K562 (cell line): ENCODE data around the gene ABCA7. TPM values are rescaled to one million over a fixed set of nuclear protein-coding genes. Genes with fewer than 3 reads are reported as not detected.

Source experiments
- ATAC-seq: fragments of 200-7000 bp; cut with Tn5 transposase; 3 replicates; pipeline ENCODE4 v1.9.1; 2020; ENCODE audit warnings: moderate library complexity
- BruUV-seq: library from RNA; stranded (reverse); fragments of 400-500 nt; replicated peaks from 2 replicates; lab custom pipeline; 2021; lab: Mats Ljungman, UMichigan
- CTCF ChIA-PET: fragments of 300-600 bp; formaldehyde crosslinking; extraction: SDS; loops from one replicate; lab custom pipeline; 2021; ENCODE audit warnings: low intra/inter-chr PET ratio; lab: Yijun Ruan, JAX
- POLR2A ChIA-PET: fragments of 300-600, 350-650 bp; sonication (Branson Sonifier 250); formaldehyde crosslinking; extraction: SDS; loops from one replicate; lab custom pipeline; 2021; ENCODE audit warnings: antibody characterized with exemption, inconsistent platforms; lab: Yijun Ruan, JAX
- DNase-seq, 4 experiments: peaks; one replicate each; pipeline versions ENCODE4 v3.0.0 to v3.0.0-alpha.2; 2011 to 2018; ENCODE audit warnings: low spot score in 3 of 4, mixed read lengths in 3 of 4; ENCODE audit errors: extremely low read depth in 1 of 4
- FAIRE-seq: peaks from 2 replicates; lab custom pipeline; 2011; peaks lifted over from hg19 to GRCh38; lab: Jason Lieb, UNC
- H2AFZ ChIP-seq: 2 replicates; pipeline ENCODE4 v1.6.0; 2011; ENCODE audit warnings: low read depth, low read length, control low read depth, inconsistent platforms
- H3K27ac ChIP-seq: fragments of 200-600 bp; 3 replicates; pipeline ENCODE4 v1.8.0; 2011; ENCODE audit warnings: low read depth, mild to moderate bottlenecking, control low read depth, inconsistent platforms, low read length, moderate library complexity, mixed read lengths; ENCODE audit errors: extremely low read depth
- H3K27me3 ChIP-seq, 2 experiments: fragments of 300-600 bp in 1 of 2; 2 replicates in 1 of 2; 3 replicates in 1 of 2; pipeline versions ENCODE4 v1.6.0 to v1.8.0; 2011; ENCODE audit warnings: inconsistent platforms in 2 of 2, low read length in 2 of 2, mild to moderate bottlenecking in 1 of 2, mixed read lengths in 1 of 2, moderate library complexity in 1 of 2; ENCODE audit not compliant: control insufficient read depth in 2 of 2, insufficient read depth in 2 of 2
- H3K36me3 ChIP-seq: fragments of 300-600 bp; 3 replicates; pipeline ENCODE4 v1.8.0; 2011; ENCODE audit warnings: mild to moderate bottlenecking, low read length, inconsistent platforms; ENCODE audit not compliant: control insufficient read depth, insufficient read depth
- H3K4me1 ChIP-seq, 2 experiments: fragments of 200-600 bp in 1 of 2; replicated peaks in 1 of 2; 2 replicates in 1 of 2; 3 replicates in 1 of 2; pipeline versions ENCODE4 v1.5.1 to v1.8.0; 2011; ENCODE audit warnings: inconsistent platforms in 2 of 2, low read length in 2 of 2, mild to moderate bottlenecking in 1 of 2, mixed read lengths in 1 of 2, moderate library complexity in 1 of 2; ENCODE audit not compliant: control insufficient read depth in 2 of 2, insufficient read depth in 2 of 2
- H3K4me2 ChIP-seq: 2 replicates; pipeline ENCODE4 v1.6.1; 2011; ENCODE audit warnings: low read length, control low read depth, inconsistent platforms, mixed read lengths; ENCODE audit not compliant: insufficient read depth
- H3K4me3 ChIP-seq: fragments of 200-600 bp; sonication (generic), shearing (Covaris generic); 2 replicates; pipeline ENCODE4 v1.5.1; 2016; ENCODE audit warnings: control low read depth, inconsistent platforms
- H3K79me2 ChIP-seq: fragments of 200-600 bp; 3 replicates; pipeline ENCODE4 v1.8.0; 2011; ENCODE audit warnings: low read length, inconsistent platforms; ENCODE audit not compliant: control insufficient read depth, insufficient read depth
- H3K9ac ChIP-seq, 2 experiments: 2 replicates each; pipeline versions ENCODE4 v1.6.0 to v1.6.1; 2011; ENCODE audit warnings: low read depth in 2 of 2, low read length in 2 of 2, control low read depth in 1 of 2, inconsistent platforms in 1 of 2, mild to moderate bottlenecking in 1 of 2, mixed read lengths in 1 of 2; ENCODE audit not compliant: insufficient read depth in 1 of 2
- H3K9me1 ChIP-seq: one replicate; pipeline ENCODE4 v1.6.0; 2011; ENCODE audit warnings: inconsistent platforms, mild to moderate bottlenecking, low read length, moderate library complexity; ENCODE audit not compliant: control insufficient read depth, insufficient read depth
- H3K9me3 ChIP-seq: replicated peaks from 2 replicates; pipeline ENCODE4 v1.5.1; 2011; ENCODE audit warnings: low read depth, low read length, inconsistent platforms; ENCODE audit not compliant: control insufficient read depth, insufficient read depth
- H4K20me1 ChIP-seq: replicated peaks from 2 replicates; pipeline ENCODE4 v1.6.1; 2011; ENCODE audit warnings: low read length, inconsistent platforms, mixed read lengths; ENCODE audit not compliant: control insufficient read depth, insufficient read depth
- ATF7 ChIP-seq: fragments of 450-650 bp; IDR thresholded peaks from 2 replicates; pipeline ENCODE4 v1.7.1; 2014; ENCODE audit warnings: mild to moderate bottlenecking, moderate library complexity
- ETV6 ChIP-seq, 3 experiments: fragments of 150-350 bp in 1 of 3; sonication (generic) in 1 of 3; formaldehyde crosslinking in 1 of 3; IDR thresholded peaks; 2 replicates each; pipeline versions ENCODE4 v1.6.1 to v1.8.0; 2014 to 2022; ENCODE audit warnings: borderline replicate concordance in 2 of 3, low read depth in 2 of 3, antibody characterized with exemption in 1 of 3, low read length in 1 of 3, mild to moderate bottlenecking in 1 of 3, missing genetic modification reagents in 1 of 3
- FOXK1 ChIP-seq: sonication (generic); formaldehyde crosslinking; IDR thresholded peaks from 2 replicates; pipeline ENCODE4 v1.8.0; 2022; ENCODE audit warnings: missing genetic modification reagents, mild to moderate bottlenecking, borderline replicate concordance
- HDGF ChIP-seq: fragments of 450-650 bp; IDR thresholded peaks from 2 replicates; pipeline ENCODE4 v1.6.1; 2016
- NCOA2 ChIP-seq, 2 experiments: fragments of 450-650 bp; IDR thresholded peaks; 2 replicates each; pipeline ENCODE4 v1.6.1; 2018; ENCODE audit warnings: mild to moderate bottlenecking in 2 of 2, moderate library complexity in 1 of 2; ENCODE audit not compliant: partially characterized antibody in 2 of 2
- NCOA4 ChIP-seq: fragments of 450-650 bp; IDR thresholded peaks from 2 replicates; pipeline ENCODE4 v1.6.1; 2018; ENCODE audit warnings: mild to moderate bottlenecking; ENCODE audit not compliant: partially characterized antibody
- POLR2G ChIP-seq: fragments of 200-400 bp; formaldehyde crosslinking; IDR thresholded peaks from 2 replicates; pipeline ENCODE4 v1.6.1; 2017; ENCODE audit warnings: low read depth, mild to moderate bottlenecking, antibody characterized with exemption, low read length, moderate library complexity
- RBFOX2 ChIP-seq: fragments of 200-400 bp; formaldehyde crosslinking; IDR thresholded peaks from 2 replicates; pipeline ENCODE4 v1.6.1; 2017; ENCODE audit warnings: low read depth, mild to moderate bottlenecking, low read length, moderate library complexity
- SAFB ChIP-seq: fragments of 200-400 bp; formaldehyde crosslinking; IDR thresholded peaks from 2 replicates; pipeline ENCODE4 v1.6.1; 2017; ENCODE audit warnings: low read depth, low read length, borderline replicate concordance
- SMARCB1 ChIP-seq: IDR thresholded peaks from 2 replicates; pipeline ENCODE4 v1.6.1; 2011; ENCODE audit warnings: improper control_type of control experiment, low read depth; ENCODE audit not compliant: insufficient read length
- SP1 ChIP-seq: sonication (generic); formaldehyde crosslinking; IDR thresholded peaks from 2 replicates; pipeline ENCODE4 v1.8.1; 2022; ENCODE audit warnings: mild to moderate bottlenecking, missing genetic modification reagents
- whole genome bisulfite sequencing: fragments of 100-300 bp; shearing (Covaris generic); methylation state at CpG from one replicate; pipeline ENCODE4 v1.1.6; 2016; ENCODE audit warnings: low coverage, mixed read lengths; ENCODE audit not compliant: insufficient coverage; ENCODE audit errors: missing lambda C conversion rate; 5-methylcytosine and 5-hydroxymethylcytosine counted together
- in situ Hi-C: fragments of 300-500 bp; cut with MboI; formaldehyde crosslinking; loops from 4 replicates; pipeline ENCODE4 v1.15.0; 2018; ENCODE audit warnings: inconsistent platforms, mixed read lengths
- intact Hi-C: fragments of 100-400 bp; cut with micrococcal nuclease; formaldehyde crosslinking; loops from 2 replicates; pipeline ENCODE4 v1.14.2; 2022
- polyA plus RNA-seq, 8 experiments: library from polyadenylated mRNA; depleted of rRNA in 4 of 8; stranded (reverse) in 5 of 8; unstranded in 3 of 8; fragments of >200 nt; fragmentation: Nextera tagmentation in 2 of 8; fragmentation: Illumina TruSeq in 1 of 8; extraction: Ambion mirVana in 2 of 8; extraction: Trizol in 1 of 8; gene quantifications; 2 replicates each; pipeline versions ENCODE4 v1.2.1 to v1.2.3, GENCODE V29; 2011 to 2014; ENCODE audit warnings: inconsistent platforms in 1 of 8, missing spikeins in 1 of 8
- total RNA-seq, 7 experiments: library from RNA; depleted of rRNA in 6 of 7; stranded (reverse); fragments of >200 nt in 6 of 7; fragmentation: Illumina TruSeq in 2 of 7; extraction: Trizol in 2 of 7; gene quantifications; 2 replicates each; pipeline versions ENCODE4 v1.2.1 to v1.2.3, GENCODE V29; 2011 to 2021; ENCODE audit warnings: low replicate concordance in 1 of 7
- TF ChIP-seq, protein P1 (sequence below): fragments of 250-450 bp; sonication (Bioruptor Pico); IDR thresholded peaks from 2 replicates; pipeline ENCODE4 v1.9.0; 2021; ENCODE audit warnings: mild to moderate bottlenecking, inconsistent platforms
- TF ChIP-seq, protein P2 (sequence below): sonication (generic); formaldehyde crosslinking; IDR thresholded peaks from 2 replicates; pipeline ENCODE4 v1.8.1; 2023; ENCODE audit warnings: mild to moderate bottlenecking, missing genetic modification reagents
- TF ChIP-seq, protein P3 (sequence below): sonication (generic); formaldehyde crosslinking; IDR thresholded peaks from 2 replicates; pipeline ENCODE4 v1.8.0; 2022; ENCODE audit warnings: missing genetic modification reagents, mild to moderate bottlenecking, moderate library complexity, borderline replicate concordance

ABCA7 gene
- total and polyA plus RNA-seq, 9 of the 15 experiments (the other 6 are each of a cell fraction or from before 2014, with no cell fraction given) = 2.3 to 96.1 (median 31.2) TPM

DNA sequence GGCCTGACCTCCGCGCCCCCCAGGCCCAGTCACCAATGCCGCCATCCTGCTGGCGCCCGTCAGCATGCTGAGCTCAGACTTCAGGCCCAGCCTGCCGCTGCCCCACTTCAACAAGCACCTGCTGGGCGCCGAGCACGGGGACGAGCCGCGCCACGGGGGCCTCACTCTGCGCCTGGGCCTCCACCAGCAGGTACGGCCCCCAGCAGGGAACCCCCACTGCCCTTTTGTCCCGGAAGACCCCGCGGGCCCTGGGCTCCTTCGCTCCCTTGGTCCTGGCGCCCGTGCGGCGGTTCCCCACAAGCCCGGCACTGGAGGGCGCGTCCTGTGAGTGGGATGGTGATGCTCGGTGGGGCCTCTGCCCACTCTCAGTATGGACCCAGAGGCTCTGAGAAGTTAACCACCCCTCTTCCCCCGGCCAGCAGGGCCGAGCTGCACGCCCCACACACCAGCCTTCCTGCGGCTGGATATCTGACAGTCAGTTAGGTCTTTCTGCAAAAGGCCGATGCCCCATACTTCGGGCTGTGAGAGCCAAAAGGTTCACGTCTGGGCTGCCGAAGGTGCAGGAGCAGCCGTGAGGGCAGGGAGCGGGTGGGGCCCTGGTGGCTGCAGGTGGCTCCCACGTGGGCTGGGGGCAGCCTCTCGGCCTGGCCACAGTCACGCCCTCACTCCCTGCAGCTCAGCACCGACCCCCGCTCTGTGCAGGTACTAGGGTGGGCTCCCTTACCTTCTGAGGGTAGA is 47.8 kb upstream of the ABCA7 start:
- intact Hi-C loops (no loop called here), in situ Hi-C loops (no loop called here)
- ATAC-seq (no peak), DNase-seq (no peak), FAIRE-seq (no peak)
- POLR2A ChIA-PET = no interaction called here
- Histone ChIP-seq H3K4me1 (peaks cover 9 to 85% of the 10 kb centered on the region in 2 experiments; a peak in 4 of 5 replicates), H3K9me3 (no peaks in the 10 kb centered on the region), H3K27me3 (no peaks in the 10 kb centered on the region), H2AFZ (no peak overlapping the region), H3K9ac (peak overlapping the region in 1 of 2 experiments; percentile 20; a peak in 1 of 4 replicates), H3K4me3 (no peak overlapping the region), H3K27ac (no peak overlapping the region; the same call in 2 of the 3 replicates), H3K4me2 (no peak overlapping the region), H3K9me1 (peaks cover 6% of the 10 kb centered on the region), H3K79me2 (no peaks in the 10 kb centered on the region), H3K36me3 (peaks cover 76% of the 10 kb centered on the region; the same call in 2 of the 3 replicates), H4K20me1 (no peaks in the 10 kb centered on the region; the same call in 1 of the 2 replicates)
- WGBS = 96% methylated on average over 36 of the region's 42 CpGs
- BruUV-seq = no TSS peak
- CTCF ChIA-PET = no interaction called here
- peak; percentile 68 for TF ChIP-seq RBFOX2
- TF ChIP-seq, protein P1, sequence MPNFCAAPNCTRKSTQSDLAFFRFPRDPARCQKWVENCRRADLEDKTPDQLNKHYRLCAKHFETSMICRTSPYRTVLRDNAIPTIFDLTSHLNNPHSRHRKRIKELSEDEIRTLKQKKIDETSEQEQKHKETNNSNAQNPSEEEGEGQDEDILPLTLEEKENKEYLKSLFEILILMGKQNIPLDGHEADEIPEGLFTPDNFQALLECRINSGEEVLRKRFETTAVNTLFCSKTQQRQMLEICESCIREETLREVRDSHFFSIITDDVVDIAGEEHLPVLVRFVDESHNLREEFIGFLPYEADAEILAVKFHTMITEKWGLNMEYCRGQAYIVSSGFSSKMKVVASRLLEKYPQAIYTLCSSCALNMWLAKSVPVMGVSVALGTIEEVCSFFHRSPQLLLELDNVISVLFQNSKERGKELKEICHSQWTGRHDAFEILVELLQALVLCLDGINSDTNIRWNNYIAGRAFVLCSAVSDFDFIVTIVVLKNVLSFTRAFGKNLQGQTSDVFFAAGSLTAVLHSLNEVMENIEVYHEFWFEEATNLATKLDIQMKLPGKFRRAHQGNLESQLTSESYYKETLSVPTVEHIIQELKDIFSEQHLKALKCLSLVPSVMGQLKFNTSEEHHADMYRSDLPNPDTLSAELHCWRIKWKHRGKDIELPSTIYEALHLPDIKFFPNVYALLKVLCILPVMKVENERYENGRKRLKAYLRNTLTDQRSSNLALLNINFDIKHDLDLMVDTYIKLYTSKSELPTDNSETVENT (CRISPR knock-in tag) = 0 out of 2 replicates have a peak, but pooled peaks have one; percentile 27
- 0 out of 2 replicates have a peak, but pooled peaks have one; percentile 65 for TF ChIP-seq POLR2G
- TF ChIP-seq, protein P2, sequence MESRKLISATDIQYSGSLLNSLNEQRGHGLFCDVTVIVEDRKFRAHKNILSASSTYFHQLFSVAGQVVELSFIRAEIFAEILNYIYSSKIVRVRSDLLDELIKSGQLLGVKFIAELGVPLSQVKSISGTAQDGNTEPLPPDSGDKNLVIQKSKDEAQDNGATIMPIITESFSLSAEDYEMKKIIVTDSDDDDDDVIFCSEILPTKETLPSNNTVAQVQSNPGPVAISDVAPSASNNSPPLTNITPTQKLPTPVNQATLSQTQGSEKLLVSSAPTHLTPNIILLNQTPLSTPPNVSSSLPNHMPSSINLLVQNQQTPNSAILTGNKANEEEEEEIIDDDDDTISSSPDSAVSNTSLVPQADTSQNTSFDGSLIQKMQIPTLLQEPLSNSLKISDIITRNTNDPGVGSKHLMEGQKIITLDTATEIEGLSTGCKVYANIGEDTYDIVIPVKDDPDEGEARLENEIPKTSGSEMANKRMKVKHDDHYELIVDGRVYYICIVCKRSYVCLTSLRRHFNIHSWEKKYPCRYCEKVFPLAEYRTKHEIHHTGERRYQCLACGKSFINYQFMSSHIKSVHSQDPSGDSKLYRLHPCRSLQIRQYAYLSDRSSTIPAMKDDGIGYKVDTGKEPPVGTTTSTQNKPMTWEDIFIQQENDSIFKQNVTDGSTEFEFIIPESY (CRISPR knock-in tag) = peak; percentile 94
- TF ChIP-seq SAFB = 0 out of 2 replicates have a peak, but pooled peaks have one; percentile 19
- TF ChIP-seq, protein P3, sequence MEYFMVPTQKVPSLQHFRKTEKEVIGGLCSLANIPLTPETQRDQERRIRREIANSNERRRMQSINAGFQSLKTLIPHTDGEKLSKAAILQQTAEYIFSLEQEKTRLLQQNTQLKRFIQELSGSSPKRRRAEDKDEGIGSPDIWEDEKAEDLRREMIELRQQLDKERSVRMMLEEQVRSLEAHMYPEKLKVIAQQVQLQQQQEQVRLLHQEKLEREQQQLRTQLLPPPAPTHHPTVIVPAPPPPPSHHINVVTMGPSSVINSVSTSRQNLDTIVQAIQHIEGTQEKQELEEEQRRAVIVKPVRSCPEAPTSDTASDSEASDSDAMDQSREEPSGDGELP = peak; percentile 19; the same call in 1 of the 2 replicates
- TF ChIP-seq SMARCB1 = no peak
- no peak for TF ChIP-seq ETV6 (IDR thresholded peaks at IDR 0.05; ENCODE audit: borderline replicate concordance in 1 of 2, low read depth in 2 of 2, low read length in 1 of 2)
- no peak for TF ChIP-seq ETV6 (CRISPR knock-in tag; IDR thresholded peaks at IDR 0.05; ENCODE audit: borderline replicate concordance)
- TF ChIP-seq ATF7 = no peak
- TF ChIP-seq HDGF = 0 out of 2 replicates have a peak, but pooled peaks have one; percentile 57
- TF ChIP-seq NCOA2 (IDR thresholded peaks at IDR 0.05; ENCODE audit: partially characterized antibody in 2 of 2) = no peak
- TF ChIP-seq SP1 = peak; percentile 34
- TF ChIP-seq NCOA4 = no peak
- no peak for TF ChIP-seq FOXK1
